K562 (cell line): ENCODE data around the gene CD40. TPM values are rescaled to one million over a fixed set of nuclear protein-coding genes. Genes with fewer than 3 reads are reported as not detected.
A peak's percentile ranks its signal among the peaks of the same experiment; 100 is the strongest.

ENCODE experiments used
- ATAC-seq: fragments of 200-7000 bp; cut with Tn5 transposase; 3 replicates; pipeline ENCODE4 v1.9.1; 2020; ENCODE audit warnings: moderate library complexity
- BruUV-seq: library from RNA; stranded (reverse); fragments of 400-500 nt; replicated peaks from 2 replicates; lab custom pipeline; 2021; lab: Mats Ljungman, UMichigan
- CTCF ChIA-PET: fragments of 300-600 bp; formaldehyde crosslinking; extraction: SDS; loops from one replicate; lab custom pipeline; 2021; ENCODE audit warnings: low intra/inter-chr PET ratio; lab: Yijun Ruan, JAX
- POLR2A ChIA-PET: fragments of 300-600, 350-650 bp; sonication (Branson Sonifier 250); formaldehyde crosslinking; extraction: SDS; loops from one replicate; lab custom pipeline; 2021; ENCODE audit warnings: antibody characterized with exemption, inconsistent platforms; lab: Yijun Ruan, JAX
- DNase-seq, 4 experiments: peaks; one replicate each; pipeline versions ENCODE4 v3.0.0 to v3.0.0-alpha.2; 2011 to 2018; ENCODE audit warnings: low spot score in 3 of 4, mixed read lengths in 3 of 4; ENCODE audit errors: extremely low read depth in 1 of 4
- FAIRE-seq: peaks from 2 replicates; lab custom pipeline; 2011; peaks lifted over from hg19 to GRCh38; lab: Jason Lieb, UNC
- H2AFZ ChIP-seq: 2 replicates; pipeline ENCODE4 v1.6.0; 2011; ENCODE audit warnings: low read depth, low read length, control low read depth, inconsistent platforms
- H3K27ac ChIP-seq: fragments of 200-600 bp; 3 replicates; pipeline ENCODE4 v1.8.0; 2011; ENCODE audit warnings: low read depth, mild to moderate bottlenecking, control low read depth, inconsistent platforms, low read length, moderate library complexity, mixed read lengths; ENCODE audit errors: extremely low read depth
- H3K27me3 ChIP-seq, 2 experiments: fragments of 300-600 bp in 1 of 2; 2 replicates in 1 of 2; 3 replicates in 1 of 2; pipeline versions ENCODE4 v1.6.0 to v1.8.0; 2011; ENCODE audit warnings: inconsistent platforms in 2 of 2, low read length in 2 of 2, mild to moderate bottlenecking in 1 of 2, mixed read lengths in 1 of 2, moderate library complexity in 1 of 2; ENCODE audit not compliant: control insufficient read depth in 2 of 2, insufficient read depth in 2 of 2
- H3K36me3 ChIP-seq: fragments of 300-600 bp; 3 replicates; pipeline ENCODE4 v1.8.0; 2011; ENCODE audit warnings: mild to moderate bottlenecking, low read length, inconsistent platforms; ENCODE audit not compliant: control insufficient read depth, insufficient read depth
- H3K4me1 ChIP-seq, 2 experiments: fragments of 200-600 bp in 1 of 2; replicated peaks in 1 of 2; 2 replicates in 1 of 2; 3 replicates in 1 of 2; pipeline versions ENCODE4 v1.5.1 to v1.8.0; 2011; ENCODE audit warnings: inconsistent platforms in 2 of 2, low read length in 2 of 2, mild to moderate bottlenecking in 1 of 2, mixed read lengths in 1 of 2, moderate library complexity in 1 of 2; ENCODE audit not compliant: control insufficient read depth in 2 of 2, insufficient read depth in 2 of 2
- H3K4me2 ChIP-seq: 2 replicates; pipeline ENCODE4 v1.6.1; 2011; ENCODE audit warnings: low read length, control low read depth, inconsistent platforms, mixed read lengths; ENCODE audit not compliant: insufficient read depth
- H3K4me3 ChIP-seq: fragments of 200-600 bp; sonication (generic), shearing (Covaris generic); 2 replicates; pipeline ENCODE4 v1.5.1; 2016; ENCODE audit warnings: control low read depth, inconsistent platforms
- H3K79me2 ChIP-seq: fragments of 200-600 bp; 3 replicates; pipeline ENCODE4 v1.8.0; 2011; ENCODE audit warnings: low read length, inconsistent platforms; ENCODE audit not compliant: control insufficient read depth, insufficient read depth
- H3K9ac ChIP-seq, 2 experiments: 2 replicates each; pipeline versions ENCODE4 v1.6.0 to v1.6.1; 2011; ENCODE audit warnings: low read depth in 2 of 2, low read length in 2 of 2, control low read depth in 1 of 2, inconsistent platforms in 1 of 2, mild to moderate bottlenecking in 1 of 2, mixed read lengths in 1 of 2; ENCODE audit not compliant: insufficient read depth in 1 of 2
- H3K9me1 ChIP-seq: one replicate; pipeline ENCODE4 v1.6.0; 2011; ENCODE audit warnings: inconsistent platforms, mild to moderate bottlenecking, low read length, moderate library complexity; ENCODE audit not compliant: control insufficient read depth, insufficient read depth
- H3K9me3 ChIP-seq: replicated peaks from 2 replicates; pipeline ENCODE4 v1.5.1; 2011; ENCODE audit warnings: low read depth, low read length, inconsistent platforms; ENCODE audit not compliant: control insufficient read depth, insufficient read depth
- H4K20me1 ChIP-seq: replicated peaks from 2 replicates; pipeline ENCODE4 v1.6.1; 2011; ENCODE audit warnings: low read length, inconsistent platforms, mixed read lengths; ENCODE audit not compliant: control insufficient read depth, insufficient read depth
- CBX2 ChIP-seq: fragments of 200-600 bp; sonication (generic); IDR thresholded peaks from one replicate; pipeline ENCODE4 v1.6.1; 2012; ENCODE audit warnings: mild to moderate bottlenecking, low read length, inconsistent platforms; ENCODE audit not compliant: insufficient read depth, poor library complexity, severe bottlenecking
- ETS2 ChIP-seq: IDR thresholded peaks from 2 replicates; pipeline ENCODE4 v1.6.1; 2016; ENCODE audit warnings: borderline replicate concordance, missing genetic modification characterization, mild to moderate bottlenecking, moderate library complexity, missing compliant biosample characterization; ENCODE audit not compliant: poor library complexity, severe bottlenecking
- EWSR1 ChIP-seq: fragments of 450-650 bp; IDR thresholded peaks from 2 replicates; pipeline ENCODE4 v1.6.1; 2018; ENCODE audit warnings: borderline replicate concordance, mild to moderate bottlenecking, low read depth, moderate library complexity; ENCODE audit not compliant: partially characterized antibody
- FOSL1 ChIP-seq: fragments of 200-800 bp; sonication (Bioruptor generic); conservative IDR thresholded peaks from 2 replicates; pipeline ENCODE4 v1.6.1; 2016; ENCODE audit warnings: missing genetic modification characterization, missing compliant biosample characterization
- GABPB1 ChIP-seq: sonication (generic); formaldehyde crosslinking; IDR thresholded peaks from 2 replicates; pipeline ENCODE4 v1.8.0; 2022; ENCODE audit warnings: mild to moderate bottlenecking, missing genetic modification reagents
- HMG20A ChIP-seq: fragments of 450-650 bp; formaldehyde crosslinking; conservative IDR thresholded peaks from 2 replicates; pipeline ENCODE4 v1.4.0; 2020; ENCODE audit warnings: mild to moderate bottlenecking, mixed read lengths
- HNRNPUL1 ChIP-seq: fragments of 200-400 bp; formaldehyde crosslinking; IDR thresholded peaks from 2 replicates; pipeline ENCODE4 v1.6.1; 2017; ENCODE audit warnings: low read length
- MCM2 ChIP-seq: fragments of 450-650 bp; IDR thresholded peaks from 2 replicates; pipeline ENCODE4 v1.6.1; 2017; ENCODE audit warnings: low read depth, mild to moderate bottlenecking
- NR4A1 ChIP-seq, 2 experiments: fragments of 250-450 bp in 1 of 2; fragments of 450-650 bp in 1 of 2; sonication (Bioruptor Pico) in 1 of 2; IDR thresholded peaks; 2 replicates each; pipeline versions ENCODE4 v1.4.0 to v1.6.1; 2016 to 2020; ENCODE audit warnings: mild to moderate bottlenecking in 2 of 2, missing compliant biosample characterization in 1 of 2, missing genetic modification characterization in 1 of 2, moderate library complexity in 1 of 2
- PHB2 ChIP-seq: fragments of 450-650 bp; IDR thresholded peaks from 2 replicates; pipeline ENCODE4 v1.6.1; 2017; ENCODE audit warnings: low read depth
- RBM25 ChIP-seq: fragments of 200-400 bp; formaldehyde crosslinking; IDR thresholded peaks from 2 replicates; pipeline ENCODE4 v1.6.1; 2018; ENCODE audit warnings: low read length, low read depth, moderate library complexity; ENCODE audit not compliant: severe bottlenecking
- THRAP3 ChIP-seq: fragments of 450-650 bp; IDR thresholded peaks from 2 replicates; pipeline ENCODE4 v1.6.1; 2016; ENCODE audit warnings: mild to moderate bottlenecking, inconsistent platforms, borderline replicate concordance
- ZFP1 ChIP-seq: fragments of 450-650 bp; formaldehyde crosslinking; IDR thresholded peaks from 2 replicates; pipeline ENCODE4 v1.4.0; 2020; ENCODE audit warnings: mild to moderate bottlenecking, mixed read lengths
- WGBS: fragments of 100-300 bp; shearing (Covaris generic); methylation state at CpG from one replicate; pipeline ENCODE4 v1.1.6; 2016; ENCODE audit warnings: low coverage, mixed read lengths; ENCODE audit not compliant: insufficient coverage; ENCODE audit errors: missing lambda C conversion rate; 5-methylcytosine and 5-hydroxymethylcytosine counted together
- in situ Hi-C: fragments of 300-500 bp; cut with MboI; formaldehyde crosslinking; loops from 4 replicates; pipeline ENCODE4 v1.15.0; 2018; ENCODE audit warnings: inconsistent platforms, mixed read lengths
- intact Hi-C: fragments of 100-400 bp; cut with micrococcal nuclease; formaldehyde crosslinking; loops from 2 replicates; pipeline ENCODE4 v1.14.2; 2022
- polyA plus RNA-seq, 8 experiments: library from polyadenylated mRNA; depleted of rRNA in 4 of 8; stranded (reverse) in 5 of 8; unstranded in 3 of 8; fragments of >200 nt; fragmentation: Nextera tagmentation in 2 of 8; fragmentation: Illumina TruSeq in 1 of 8; extraction: Ambion mirVana in 2 of 8; extraction: Trizol in 1 of 8; gene quantifications; 2 replicates each; pipeline versions ENCODE4 v1.2.1 to v1.2.3, GENCODE V29; 2011 to 2014; ENCODE audit warnings: inconsistent platforms in 1 of 8, missing spikeins in 1 of 8
- total RNA-seq, 7 experiments: library from RNA; depleted of rRNA in 6 of 7; stranded (reverse); fragments of >200 nt in 6 of 7; fragmentation: Illumina TruSeq in 2 of 7; extraction: Trizol in 2 of 7; gene quantifications; 2 replicates each; pipeline versions ENCODE4 v1.2.1 to v1.2.3, GENCODE V29; 2011 to 2021; ENCODE audit warnings: low replicate concordance in 1 of 7

Gene CD40
- total and polyA plus RNA-seq, 9 of the 15 experiments (the other 6 are each of a cell fraction or from before 2014, with no cell fraction given), result 0.76 to 3.7 (median 1.6) TPM

GRCh38 chr20:46126440-46127056 lies 8.4 kb downstream of the CD40 start:
- ATAC-seq (no peak), FAIRE-seq (no peak), DNase-seq (no peak)
- no peak overlapping the region for H3K4me3 ChIP-seq
- no peaks in the 10 kb centered on the region for H3K79me2 ChIP-seq
- peaks cover 6% of the 10 kb centered on the region; the same call in 1 of the 2 replicates for H4K20me1 ChIP-seq
- CTCF ChIA-PET, result no interaction called here
- TF ChIP-seq MCM2 (no peak), RBM25 (peak; percentile 72)
- POLR2A ChIA-PET, result interaction anchor here (0.5 kb wide), 1 partner anchor 40 kb away, joined by 3 read pairs; no protein-coding TSS in a partner anchor
- H3K4me1 ChIP-seq, result 0 out of 5 replicates have a peak, but pooled peaks cover 0 to 7% of the 10 kb centered on the region in 2 experiments
- WGBS, result 1% methylated on average over 5 of the region's 5 CpGs
- no peak overlapping the region for H2AFZ ChIP-seq
- H3K36me3 ChIP-seq, result no peaks in the 10 kb centered on the region
- no peak overlapping the region for H3K27ac ChIP-seq
- no peak overlapping the region for H3K4me2 ChIP-seq
- no peaks in the 10 kb centered on the region for H3K9me1 ChIP-seq
- no TSS peak for BruUV-seq
- in situ Hi-C loops (loop anchor here (25.0 kb wide), 1 partner anchor 186 kb away; the partner anchor contains the start of gene CDH22), intact Hi-C loops (no loop called here)
- H3K9ac ChIP-seq, result no peak overlapping the region
- peaks cover 15 to 38% of the 10 kb centered on the region in 2 experiments; a peak in 4 of 5 replicates for H3K27me3 ChIP-seq
- H3K9me3 ChIP-seq, result no peaks in the 10 kb centered on the region

GRCh38 chr20:46127396-46128010 lies 9.4 kb downstream of the CD40 start:
- Histone ChIP-seq H3K9ac (no peak overlapping the region), H3K79me2 (no peaks in the 10 kb centered on the region), H3K4me1 (0 out of 5 replicates have a peak, but pooled peaks cover 0 to 7% of the 10 kb centered on the region in 2 experiments), H4K20me1 (peaks cover 10% of the 10 kb centered on the region), H2AFZ (no peak overlapping the region), H3K36me3 (no peaks in the 10 kb centered on the region), H3K27ac (no peak overlapping the region), H3K4me3 (no peak overlapping the region), H3K9me3 (no peaks in the 10 kb centered on the region), H3K9me1 (no peaks in the 10 kb centered on the region), H3K27me3 (peaks cover 10 to 29% of the 10 kb centered on the region in 2 experiments; a peak in 3 of 5 replicates), H3K4me2 (no peak overlapping the region)
- FAIRE-seq (no peak), ATAC-seq (no peak), DNase-seq (no peak)
- BruUV-seq, result no TSS peak
- intact Hi-C loops, result no loop called here
- ChIA-PET POLR2A (no interaction called here), CTCF (interaction anchor here (0.6 kb wide), 1 partner anchor 219 kb away, joined by 6 read pairs; no protein-coding TSS in a partner anchor)
- in situ Hi-C loops, result loop anchor here (25.0 kb wide), 1 partner anchor 185 kb away; the partner anchor contains the start of gene CDH22
- WGBS, result 4% methylated on average over 11 of the region's 11 CpGs
- TF ChIP-seq EWSR1, result no peak
- TF ChIP-seq HNRNPUL1, result no peak
- TF ChIP-seq THRAP3, result no peak
- no peak for TF ChIP-seq ETS2 (tag)
- TF ChIP-seq CBX2, result no peak
- TF ChIP-seq NR4A1 (CRISPR knock-in tag; IDR thresholded peaks at IDR 0.05), result no peak
- TF ChIP-seq NR4A1 (tag; IDR thresholded peaks at IDR 0.05), result no peak
- no peak for TF ChIP-seq HMG20A
- no peak for TF ChIP-seq GABPB1 (CRISPR knock-in tag)
- TF ChIP-seq FOSL1 (tag), result no peak
- TF ChIP-seq ZFP1 (CRISPR knock-in tag), result no peak
- TF ChIP-seq PHB2, result no peak
